Calu3 (cell line): ENCODE results near the gene ZNF524. TPM values are rescaled to one million over a fixed set of nuclear protein-coding genes. Genes with fewer than 3 reads are reported as not detected.

Experiments used
- BruUV-seq: library from RNA; stranded (reverse); fragments of 400-500 nt; replicated peaks from 2 replicates; lab custom pipeline; 2021; lab: Mats Ljungman, UMichigan
- CTCF ChIA-PET: fragments of 300-600 bp; sonication (Branson Sonifier 250); formaldehyde crosslinking; loops from one replicate; lab custom pipeline; 2022; ENCODE audit warnings: antibody characterized with exemption; lab: Charles Lee
- DNase-seq: peaks from one replicate; pipeline ENCODE4 v3.0.0; 2022
- H3K27ac Mint-ChIP-seq: one replicate; pipeline ENCODE4 v1.8.0; 2022; ENCODE audit warnings: mixed read lengths; ENCODE audit not compliant: unreplicated experiment
- H3K27me3 Mint-ChIP-seq: one replicate; pipeline ENCODE4 v1.8.0; 2022; ENCODE audit warnings: mixed read lengths; ENCODE audit not compliant: unreplicated experiment
- H3K36me3 Mint-ChIP-seq: one replicate; pipeline ENCODE4 v1.8.0; 2022; ENCODE audit warnings: mild to moderate bottlenecking, moderate library complexity, mixed read lengths; ENCODE audit not compliant: insufficient read depth, unreplicated experiment
- H3K4me1 Mint-ChIP-seq: one replicate; pipeline ENCODE4 v1.8.0; 2022; ENCODE audit warnings: mild to moderate bottlenecking, low read depth, mixed read lengths; ENCODE audit not compliant: unreplicated experiment
- H3K4me3 Mint-ChIP-seq: one replicate; pipeline ENCODE4 v1.8.0; 2022; ENCODE audit warnings: mild to moderate bottlenecking, low read depth, moderate library complexity, mixed read lengths; ENCODE audit not compliant: unreplicated experiment
- H3K9me3 Mint-ChIP-seq: one replicate; pipeline ENCODE4 v1.8.0; 2022; ENCODE audit warnings: low read depth, mixed read lengths; ENCODE audit not compliant: unreplicated experiment
- intact Hi-C: fragments of 100-400 bp; cut with micrococcal nuclease; formaldehyde crosslinking; loops from one replicate; pipeline ENCODE4 v1.10.0; 2022; ENCODE audit not compliant: unreplicated experiment
- total RNA-seq: library from RNA; stranded (reverse); gene quantifications from 2 replicates; pipeline ENCODE4 v1.2.3, GENCODE V29; 2022
- TF ChIP-seq, protein P1 (sequence below): fragments of 200-600 bp; IDR thresholded peaks from one replicate; pipeline ENCODE4 v1.8.0; 2022; ENCODE audit warnings: antibody characterized with exemption; ENCODE audit not compliant: unreplicated experiment

Gene ZNF524
- total RNA-seq, 1 experiment from 2014 or later, result 18.5 TPM

DNA sequence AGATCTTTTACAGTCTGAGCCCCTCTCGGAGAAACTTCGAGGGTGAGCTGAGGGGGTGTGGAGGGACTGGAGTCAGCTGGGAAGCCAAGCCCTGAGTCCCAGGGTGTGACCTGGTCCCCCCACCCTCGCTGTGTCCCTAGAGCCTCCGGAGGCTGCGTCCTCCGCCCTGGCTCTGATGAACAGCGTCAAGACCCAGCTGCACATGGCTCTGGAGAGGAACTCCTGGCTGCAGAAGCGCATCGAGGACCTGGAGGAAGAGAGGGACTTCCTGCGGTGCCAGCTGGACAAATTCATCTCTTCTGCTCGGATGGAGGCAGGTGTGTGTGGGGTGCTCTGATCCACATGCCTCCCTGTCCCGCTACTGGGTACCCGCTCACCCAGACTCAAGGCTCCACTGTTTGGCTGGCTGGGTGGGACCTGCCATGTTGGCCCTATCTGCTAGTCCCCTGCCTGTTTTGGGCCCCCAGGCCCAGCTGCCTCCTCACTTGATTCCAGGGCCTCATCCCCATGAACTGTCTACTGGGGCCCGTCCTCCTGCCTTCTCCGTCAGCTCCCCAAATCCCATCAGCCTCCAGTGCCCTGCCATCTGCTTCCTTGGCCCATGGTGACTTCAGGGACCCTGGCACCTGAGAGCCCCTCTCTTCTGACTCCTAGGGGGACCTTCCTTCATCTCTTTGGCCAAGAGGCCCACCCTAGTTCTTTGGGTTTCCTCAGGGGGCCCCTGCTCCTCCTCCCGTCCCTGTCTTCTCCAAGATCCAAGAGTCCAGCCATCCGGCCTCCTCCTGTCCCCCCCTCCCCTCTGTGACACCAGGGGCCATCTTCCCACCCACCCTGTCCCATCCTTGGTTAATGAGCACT, 49.4 kb downstream of the ZNF524 start:
- H3K4me3 Mint-ChIP-seq, result peak overlapping the region; percentile 87
- H3K9me3 Mint-ChIP-seq, result no peaks in the 10 kb centered on the region
- peaks cover 72% of the 10 kb centered on the region for H3K36me3 Mint-ChIP-seq
- CTCF ChIA-PET, result no interaction called here
- peaks cover 3% of the 10 kb centered on the region for H3K4me1 Mint-ChIP-seq
- H3K27me3 Mint-ChIP-seq, result no peaks in the 10 kb centered on the region
- TF ChIP-seq, protein P1, sequence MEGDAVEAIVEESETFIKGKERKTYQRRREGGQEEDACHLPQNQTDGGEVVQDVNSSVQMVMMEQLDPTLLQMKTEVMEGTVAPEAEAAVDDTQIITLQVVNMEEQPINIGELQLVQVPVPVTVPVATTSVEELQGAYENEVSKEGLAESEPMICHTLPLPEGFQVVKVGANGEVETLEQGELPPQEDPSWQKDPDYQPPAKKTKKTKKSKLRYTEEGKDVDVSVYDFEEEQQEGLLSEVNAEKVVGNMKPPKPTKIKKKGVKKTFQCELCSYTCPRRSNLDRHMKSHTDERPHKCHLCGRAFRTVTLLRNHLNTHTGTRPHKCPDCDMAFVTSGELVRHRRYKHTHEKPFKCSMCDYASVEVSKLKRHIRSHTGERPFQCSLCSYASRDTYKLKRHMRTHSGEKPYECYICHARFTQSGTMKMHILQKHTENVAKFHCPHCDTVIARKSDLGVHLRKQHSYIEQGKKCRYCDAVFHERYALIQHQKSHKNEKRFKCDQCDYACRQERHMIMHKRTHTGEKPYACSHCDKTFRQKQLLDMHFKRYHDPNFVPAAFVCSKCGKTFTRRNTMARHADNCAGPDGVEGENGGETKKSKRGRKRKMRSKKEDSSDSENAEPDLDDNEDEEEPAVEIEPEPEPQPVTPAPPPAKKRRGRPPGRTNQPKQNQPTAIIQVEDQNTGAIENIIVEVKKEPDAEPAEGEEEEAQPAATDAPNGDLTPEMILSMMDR, result no peak
- no TSS peak for BruUV-seq
- no peak for DNase-seq
- H3K27ac Mint-ChIP-seq, result peak overlapping the region; percentile 81
- intact Hi-C loops, result loop anchor here (10.0 kb wide), 1 partner anchor 155 kb away; no protein-coding TSS in a partner anchor

DNA sequence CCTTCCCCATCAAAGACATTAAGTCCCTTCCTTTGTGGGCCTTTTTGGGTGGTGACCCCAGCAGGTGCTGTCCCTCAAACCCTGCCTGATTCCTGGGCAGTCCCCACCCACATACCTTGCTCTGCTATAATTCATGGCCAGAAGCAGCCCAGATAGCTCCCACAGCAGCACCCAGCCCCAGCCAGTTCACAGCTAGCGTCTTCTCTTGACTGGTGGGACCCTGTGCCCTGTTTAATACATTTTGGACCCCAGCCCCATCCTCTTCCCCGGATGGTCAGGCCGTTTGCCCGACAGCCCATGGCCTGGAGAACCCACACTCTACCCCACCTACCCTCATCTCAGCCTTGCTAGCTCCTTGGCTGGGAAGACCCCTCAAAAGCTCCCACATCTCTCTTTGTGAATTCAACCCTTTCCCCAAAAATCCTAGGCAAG, 50.1 kb downstream of the ZNF524 start:
- no peak for DNase-seq
- CTCF ChIA-PET, result no interaction called here
- H3K36me3 Mint-ChIP-seq, result peaks cover 73% of the 10 kb centered on the region
- no peaks in the 10 kb centered on the region for H3K4me1 Mint-ChIP-seq
- intact Hi-C loops, result loop anchor here (10.0 kb wide), 1 partner anchor 155 kb away; no protein-coding TSS in a partner anchor
- H3K27ac Mint-ChIP-seq, result no peak overlapping the region
- no peaks in the 10 kb centered on the region for H3K27me3 Mint-ChIP-seq
- no peaks in the 10 kb centered on the region for H3K9me3 Mint-ChIP-seq
- TF ChIP-seq, protein P1, result no peak
- H3K4me3 Mint-ChIP-seq, result peak overlapping the region; percentile 87
- BruUV-seq, result no TSS peak

DNA sequence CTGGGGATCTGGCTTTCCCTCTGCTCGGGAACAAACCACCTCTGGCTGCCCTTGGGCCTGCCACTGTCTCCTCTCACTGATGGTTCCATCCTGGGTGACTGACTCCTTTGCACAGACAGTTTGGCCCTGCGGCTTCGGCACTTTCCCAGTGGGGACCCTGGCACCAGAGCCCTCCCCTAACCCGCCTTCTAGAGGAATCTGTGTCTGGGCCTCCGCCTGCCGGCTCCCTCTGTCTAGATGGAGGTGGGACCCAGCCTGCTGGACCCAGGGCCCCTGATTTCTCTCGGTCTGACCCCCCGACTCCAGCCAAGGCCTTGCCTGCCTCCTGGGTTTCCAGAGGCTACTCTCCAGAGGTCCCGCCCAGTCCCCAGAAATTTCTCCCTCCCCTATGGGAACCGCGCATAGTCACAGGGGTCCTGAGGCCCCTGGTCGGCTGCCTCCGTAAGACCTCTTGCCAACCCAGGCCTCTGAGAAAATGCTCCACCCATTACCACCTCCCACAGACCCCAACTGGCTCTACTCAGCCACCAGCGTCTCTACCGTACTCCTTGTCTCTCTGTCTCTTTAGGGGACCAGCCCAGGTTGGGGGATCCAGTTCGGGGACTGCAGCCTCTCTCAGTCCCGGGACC, 50.6 kb downstream of the ZNF524 start:
- intact Hi-C loops, result loop anchor here (10.0 kb wide), 1 partner anchor 154 kb away; no protein-coding TSS in a partner anchor
- BruUV-seq, result no TSS peak
- no peaks in the 10 kb centered on the region for H3K9me3 Mint-ChIP-seq
- peak overlapping the region; percentile 87 for H3K4me3 Mint-ChIP-seq
- peak overlapping the region; percentile 11 for H3K27ac Mint-ChIP-seq
- DNase-seq, result no peak
- no peaks in the 10 kb centered on the region for H3K27me3 Mint-ChIP-seq
- TF ChIP-seq, protein P1, result no peak
- CTCF ChIA-PET, result no interaction called here
- no peaks in the 10 kb centered on the region for H3K4me1 Mint-ChIP-seq
- peaks cover 73% of the 10 kb centered on the region for H3K36me3 Mint-ChIP-seq

DNA sequence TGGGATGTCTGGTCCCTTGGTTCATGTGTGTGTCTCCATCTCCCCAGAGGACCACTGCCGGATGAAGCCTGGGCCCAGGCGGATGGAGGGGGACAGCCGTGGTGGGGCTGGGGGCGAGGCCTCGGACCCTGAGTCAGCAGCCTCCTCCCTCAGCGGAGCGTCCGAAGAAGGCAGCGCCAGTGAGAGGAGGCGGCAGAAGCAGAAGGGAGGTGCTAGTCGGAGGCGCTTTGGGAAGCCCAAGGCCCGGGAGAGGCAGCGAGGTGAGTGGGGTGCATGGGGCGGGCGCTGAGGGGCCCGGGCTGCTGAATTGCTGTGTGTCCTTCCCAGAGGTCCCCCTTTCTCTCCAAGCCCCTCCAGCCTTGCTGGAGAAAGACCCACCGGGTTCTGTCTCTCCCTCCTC, 51.1 kb downstream of the ZNF524 start:
- no peaks in the 10 kb centered on the region for H3K27me3 Mint-ChIP-seq
- BruUV-seq, result no TSS peak
- no peaks in the 10 kb centered on the region for H3K4me1 Mint-ChIP-seq
- intact Hi-C loops, result loop anchor here (10.0 kb wide), 1 partner anchor 154 kb away; no protein-coding TSS in a partner anchor
- H3K9me3 Mint-ChIP-seq, result no peaks in the 10 kb centered on the region
- peak overlapping the region; percentile 11 for H3K27ac Mint-ChIP-seq
- CTCF ChIA-PET, result no interaction called here
- H3K4me3 Mint-ChIP-seq, result no peak overlapping the region
- H3K36me3 Mint-ChIP-seq, result peaks cover 73% of the 10 kb centered on the region
- TF ChIP-seq, protein P1, result no peak
- no peak for DNase-seq
